Measurements from ENCODE around the gene ZDHHC4.
"Not testable (repeated sequence)": the region's sequence is repeated elsewhere in the genome, so short reads cannot be mapped to it uniquely, and the experiment has no call there.

Gene ZDHHC4

GRCh38 chr7:6562106-6562505 is 15.1 kb upstream of the ZDHHC4 start:
- DNase-seq (ENCODE audit: low read depth, low spot score) = no peak

GRCh38 chr7:6563936-6564770 is 13.1 kb upstream of the ZDHHC4 start:
- no peak for DNase-seq (ENCODE audit: low read depth, low spot score)

- no peak for DNase-seq (ENCODE audit: low read depth, low spot score)
Measured at GRCh38 chr7:6565655-6566054, 11.6 kb upstream of the ZDHHC4 start.

- DNase-seq (ENCODE audit: low read depth, low spot score) = no peak
Measured at GRCh38 chr7:6567886-6568285, 9.4 kb upstream of the ZDHHC4 start.

- no peak for DNase-seq (ENCODE audit: low read depth, low spot score)
Measured at GRCh38 chr7:6571160-6571779, 6.0 kb upstream of the ZDHHC4 start.

GRCh38 chr7:6575281-6576023 is 1.8 kb upstream of the ZDHHC4 start:
- DNase-seq (ENCODE audit: low read depth, low spot score) = no peak

- DNase-seq (ENCODE audit: low read depth, low spot score) = no peak
Measured at GRCh38 chr7:6576024-6576866, 1.0 kb upstream of the ZDHHC4 start.

- not testable (repeated sequence) for DNase-seq (ENCODE audit: low read depth, low spot score)
Measured at GRCh38 chr7:6576867-6577368, 336 bp upstream of the ZDHHC4 start.

GRCh38 chr7:6578114-6579084 is 1.1 kb downstream of the ZDHHC4 start:
- no peak for DNase-seq (ENCODE audit: low read depth, low spot score)

- DNase-seq (ENCODE audit: low read depth, low spot score) = no peak
Measured at GRCh38 chr7:6579446-6579845, 2.2 kb downstream of the ZDHHC4 start.

GRCh38 chr7:6585746-6586432 is 8.6 kb downstream of the ZDHHC4 start:
- not testable (repeated sequence) for DNase-seq (ENCODE audit: low read depth, low spot score)

GRCh38 chr7:6588566-6588965 is 11.3 kb downstream of the ZDHHC4 start:
- no peak for DNase-seq (ENCODE audit: low read depth, low spot score)

GRCh38 chr7:6589151-6589828 is 12.0 kb downstream of the ZDHHC4 start:
- no peak for DNase-seq (ENCODE audit: low read depth, low spot score)

- peak; percentile 53 for DNase-seq (ENCODE audit: low read depth, low spot score)
Measured at GRCh38 chr7:6589829-6590644, 12.8 kb downstream of the ZDHHC4 start, which contains the start of gene INTS15. Gene INTS15, plus strand, starts transcription at chr7:6590021. Its CDS starts 263 bp downstream, at chr7:6590284.

- no peak for DNase-seq (ENCODE audit: low read depth, low spot score)
Measured at GRCh38 chr7:6590645-6591110, 13.4 kb downstream of the ZDHHC4 start.

- no peak for DNase-seq (ENCODE audit: low read depth, low spot score)
Measured at GRCh38 chr7:6600093-6600492, 22.8 kb downstream of the ZDHHC4 start.

- no peak for DNase-seq (ENCODE audit: low read depth, low spot score)
Measured at GRCh38 chr7:6604458-6604857, 27.2 kb downstream of the ZDHHC4 start.

Measured in smooth muscle cell of the brain vasculature (primary cell).